ENCODE measurements around the gene SHCBP1L.

GRCh38 chr1:182971219-182971618 is 18.3 kb upstream of the SHCBP1L start:
- TF ChIP-seq, protein P1, sequence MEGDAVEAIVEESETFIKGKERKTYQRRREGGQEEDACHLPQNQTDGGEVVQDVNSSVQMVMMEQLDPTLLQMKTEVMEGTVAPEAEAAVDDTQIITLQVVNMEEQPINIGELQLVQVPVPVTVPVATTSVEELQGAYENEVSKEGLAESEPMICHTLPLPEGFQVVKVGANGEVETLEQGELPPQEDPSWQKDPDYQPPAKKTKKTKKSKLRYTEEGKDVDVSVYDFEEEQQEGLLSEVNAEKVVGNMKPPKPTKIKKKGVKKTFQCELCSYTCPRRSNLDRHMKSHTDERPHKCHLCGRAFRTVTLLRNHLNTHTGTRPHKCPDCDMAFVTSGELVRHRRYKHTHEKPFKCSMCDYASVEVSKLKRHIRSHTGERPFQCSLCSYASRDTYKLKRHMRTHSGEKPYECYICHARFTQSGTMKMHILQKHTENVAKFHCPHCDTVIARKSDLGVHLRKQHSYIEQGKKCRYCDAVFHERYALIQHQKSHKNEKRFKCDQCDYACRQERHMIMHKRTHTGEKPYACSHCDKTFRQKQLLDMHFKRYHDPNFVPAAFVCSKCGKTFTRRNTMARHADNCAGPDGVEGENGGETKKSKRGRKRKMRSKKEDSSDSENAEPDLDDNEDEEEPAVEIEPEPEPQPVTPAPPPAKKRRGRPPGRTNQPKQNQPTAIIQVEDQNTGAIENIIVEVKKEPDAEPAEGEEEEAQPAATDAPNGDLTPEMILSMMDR (IDR thresholded peaks at IDR 0.05): no peak
- TF ChIP-seq POLR2A (IDR thresholded peaks at IDR 0.05): no peak

Measured in uterus (tissue), 2 donors.